Fibroblast of lung (primary cell): ENCODE measurements around the gene IL10RB. TPM values are rescaled to one million over a fixed set of nuclear protein-coding genes. Genes with fewer than 3 reads are reported as not detected.

Experiments
- DNase-seq, 2 donors: peaks; one replicate each; pipeline versions ENCODE4 v3.0.0 to v3.0.0-alpha.2; 2010; ENCODE audit warnings: low read depth in 2 of 2
- H2AFZ ChIP-seq: 2 replicates; pipeline ENCODE4 v1.5.1; 2012; ENCODE audit warnings: low read length, control low read depth, inconsistent platforms
- H3K27ac ChIP-seq: 2 replicates; pipeline ENCODE4 v1.5.1; 2011; ENCODE audit warnings: low read length, control low read depth; ENCODE audit not compliant: insufficient read depth
- H3K27me3 ChIP-seq: 2 replicates; pipeline ENCODE4 v1.5.1; 2011; ENCODE audit warnings: mild to moderate bottlenecking, low read length; ENCODE audit not compliant: control insufficient read depth, insufficient read depth
- H3K36me3 ChIP-seq: 2 replicates; pipeline ENCODE4 v1.5.1; 2011; ENCODE audit warnings: low read length; ENCODE audit not compliant: control insufficient read depth, insufficient read depth
- H3K4me1 ChIP-seq: 2 replicates; pipeline ENCODE4 v1.5.1; 2011; ENCODE audit warnings: low read length; ENCODE audit not compliant: control insufficient read depth, insufficient read depth; ENCODE audit errors: extremely low read depth
- H3K4me2 ChIP-seq: 2 replicates; pipeline ENCODE4 v1.5.1; 2011; ENCODE audit warnings: low read length, control low read depth; ENCODE audit not compliant: insufficient read depth; ENCODE audit errors: extremely low read depth
- H3K4me3 ChIP-seq, 4 experiments: fragments of 200-600 bp in 1 of 4; sonication (generic) in 1 of 4; replicated peaks in 1 of 4; 2 replicates each; pipeline ENCODE4 v1.5.1; 2011 to 2016; ENCODE audit warnings: low read length in 4 of 4, low read depth in 3 of 4, mild to moderate bottlenecking in 3 of 4, control low read depth in 2 of 4, inconsistent platforms in 1 of 4, mixed read lengths in 1 of 4; ENCODE audit not compliant: insufficient read depth in 1 of 4; ENCODE audit errors: control extremely low read depth in 1 of 4
- H3K79me2 ChIP-seq: 2 replicates; pipeline ENCODE4 v1.5.1; 2012; ENCODE audit warnings: mild to moderate bottlenecking, low read length, inconsistent platforms; ENCODE audit not compliant: control insufficient read depth, insufficient read depth
- H3K9ac ChIP-seq: 2 replicates; pipeline ENCODE4 v1.5.1; 2011; ENCODE audit warnings: mild to moderate bottlenecking, low read length, control low read depth; ENCODE audit not compliant: insufficient read depth
- H3K9me3 ChIP-seq: 2 replicates; pipeline ENCODE4 v1.5.1; 2012; ENCODE audit warnings: low read depth, low read length; ENCODE audit not compliant: control insufficient read depth, insufficient read depth
- H4K20me1 ChIP-seq: 2 replicates; pipeline ENCODE4 v1.5.1; 2011; ENCODE audit warnings: low read length; ENCODE audit not compliant: control insufficient read depth, insufficient read depth; ENCODE audit errors: extremely low read depth
- CTCF ChIP-seq, 2 donors: IDR thresholded peaks in 1 of 2; conservative IDR thresholded peaks in 1 of 2; 1 replicate in 1 of 2; 2 replicates in 1 of 2; pipeline ENCODE4 v1.5.1; 2011 to 2012; ENCODE audit warnings: low read length in 2 of 2, control low read depth in 1 of 2, inconsistent platforms in 1 of 2, low read depth in 1 of 2, mild to moderate bottlenecking in 1 of 2
- EZH2 ChIP-seq: IDR thresholded peaks from 2 replicates; pipeline ENCODE4 v1.5.1; 2012; ENCODE audit warnings: low read length, control low read depth, mild to moderate bottlenecking; ENCODE audit errors: missing control alignments
- polyA plus RNA-seq, 2 donors: library from polyadenylated mRNA; depleted of rRNA in 1 of 2; stranded (reverse) in 1 of 2; unstranded in 1 of 2; fragments of >200 nt; gene quantifications; 2 replicates each; pipeline ENCODE4 v1.2.1, GENCODE V29; 2011 to 2012; ENCODE audit warnings: missing spikeins in 1 of 2
- total RNA-seq: library from RNA; depleted of rRNA; stranded (reverse); fragments of >200 nt; gene quantifications from 2 replicates; pipeline ENCODE4 v1.2.1, GENCODE V29; 2014

IL10RB gene
- total and polyA plus RNA-seq, 2 donors (not counting 1 experiment from before 2014, with no cell fraction given) = 56.2 to 64.1 TPM

DNA sequence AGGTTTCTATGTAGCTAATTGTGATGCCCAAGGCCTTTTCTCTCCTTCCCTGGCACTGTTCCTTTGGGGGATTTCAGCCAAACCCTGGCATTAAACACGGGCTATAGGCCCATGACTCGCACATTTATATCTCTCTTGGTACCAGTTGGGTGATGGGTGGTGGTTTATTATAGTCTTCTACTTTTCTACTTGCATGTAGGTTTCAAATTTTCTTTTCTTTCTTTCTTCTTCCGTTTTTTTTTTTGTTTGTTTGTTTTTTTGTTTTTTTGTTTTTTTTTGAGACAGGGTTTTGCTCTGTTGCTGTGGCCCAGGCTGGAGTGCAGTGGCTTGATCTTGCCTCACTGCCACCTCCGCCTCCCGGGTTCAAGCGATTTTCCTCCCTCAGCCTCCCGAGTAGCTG, 1.1 kb downstream of the IL10RB start:
- H3K27ac ChIP-seq = no peak overlapping the region
- no peaks in the 10 kb centered on the region for H4K20me1 ChIP-seq
- no peak overlapping the region for H3K9ac ChIP-seq
- peak overlapping the region; percentile 71 for H3K4me2 ChIP-seq
- TF ChIP-seq CTCF (conservative IDR thresholded peaks at IDR 0.05 in 1 of 2, IDR thresholded peaks at IDR 0.05 in 1 of 2; ENCODE audit: low read depth in 1 of 2, low read length in 2 of 2) (no peak), EZH2 (no peak)
- no peaks in the 10 kb centered on the region for H3K27me3 ChIP-seq
- H2AFZ ChIP-seq = no peak overlapping the region
- DNase-seq = no peak
- peaks cover 8% of the 10 kb centered on the region for H3K36me3 ChIP-seq
- peaks cover 5% of the 10 kb centered on the region for H3K4me1 ChIP-seq
- no peaks in the 10 kb centered on the region for H3K9me3 ChIP-seq
- H3K79me2 ChIP-seq = peaks cover 4% of the 10 kb centered on the region
- H3K4me3 ChIP-seq = peak overlapping the region; percentile 68 to 90 (median 70)

DNA sequence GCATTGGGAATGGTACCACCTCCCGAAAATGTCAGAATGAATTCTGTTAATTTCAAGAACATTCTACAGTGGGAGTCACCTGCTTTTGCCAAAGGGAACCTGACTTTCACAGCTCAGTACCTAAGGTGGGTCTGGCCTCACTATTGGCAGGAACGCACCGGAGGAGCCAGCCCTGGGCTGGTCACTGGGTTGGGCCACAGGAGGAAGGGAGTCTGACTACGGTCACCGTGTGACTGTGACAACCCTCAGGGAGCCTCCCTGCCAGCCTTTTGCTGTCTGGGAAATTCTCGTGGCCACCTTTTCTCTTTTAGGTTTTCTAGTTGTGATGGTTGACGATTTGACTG, 2.2 kb downstream of the IL10RB start:
- H3K4me3 ChIP-seq = no peak overlapping the region
- H3K9me3 ChIP-seq = no peaks in the 10 kb centered on the region
- H3K36me3 ChIP-seq = peaks cover 8% of the 10 kb centered on the region
- H3K9ac ChIP-seq = no peak overlapping the region
- H3K4me2 ChIP-seq = no peak overlapping the region
- H2AFZ ChIP-seq = no peak overlapping the region
- no peaks in the 10 kb centered on the region for H3K27me3 ChIP-seq
- peaks cover 5% of the 10 kb centered on the region for H3K4me1 ChIP-seq
- DNase-seq = no peak
- H3K79me2 ChIP-seq = peaks cover 4% of the 10 kb centered on the region
- H4K20me1 ChIP-seq = no peaks in the 10 kb centered on the region
- no peak overlapping the region for H3K27ac ChIP-seq
- no peak for TF ChIP-seq EZH2
- TF ChIP-seq CTCF (conservative IDR thresholded peaks at IDR 0.05 in 1 of 2, IDR thresholded peaks at IDR 0.05 in 1 of 2; ENCODE audit: low read depth in 1 of 2, low read length in 2 of 2) = no peak

GRCh38 chr21:33268737-33269441, 2.7 kb downstream of the IL10RB start:
- no peak for DNase-seq
- peaks cover 5% of the 10 kb centered on the region for H3K4me1 ChIP-seq
- H3K9me3 ChIP-seq = no peaks in the 10 kb centered on the region
- H2AFZ ChIP-seq = no peak overlapping the region
- peaks cover 4% of the 10 kb centered on the region for H3K79me2 ChIP-seq
- H3K27ac ChIP-seq = no peak overlapping the region
- no peaks in the 10 kb centered on the region for H4K20me1 ChIP-seq
- no peaks in the 10 kb centered on the region for H3K27me3 ChIP-seq
- TF ChIP-seq EZH2 = no peak
- H3K4me2 ChIP-seq = no peak overlapping the region
- H3K9ac ChIP-seq = no peak overlapping the region
- H3K36me3 ChIP-seq = peaks cover 8% of the 10 kb centered on the region
- H3K4me3 ChIP-seq = no peak overlapping the region
